Aorta (tissue), 5 donors: ENCODE data around the gene GDPGP1. TPM values are rescaled to one million over a fixed set of nuclear protein-coding genes. Genes with fewer than 3 reads are reported as not detected.

ENCODE experiments used
- ATAC-seq: fragments of 200-7000 bp; cut with Tn5 transposase; one replicate; pipeline ENCODE4 v1.9.1; 2022; ENCODE audit warnings: moderate library complexity; ENCODE audit not compliant: low FRiP score
- DNase-seq, 2 donors: peaks; one replicate each; pipeline ENCODE4 v3.0.0-alpha.2; 2020
- H3K27ac ChIP-seq, 2 donors: one replicate each; pipeline ENCODE4 v1.5.1; 2013; ENCODE audit warnings: low read length in 2 of 2, mild to moderate bottlenecking in 2 of 2, moderate library complexity in 2 of 2, control low read depth in 1 of 2, inconsistent platforms in 1 of 2, low read depth in 1 of 2
- H3K27me3 ChIP-seq, 2 donors: one replicate each; pipeline ENCODE4 v1.6.1; 2013; ENCODE audit warnings: control low read depth in 1 of 2, low read length in 1 of 2, mild to moderate bottlenecking in 1 of 2, moderate library complexity in 1 of 2; ENCODE audit not compliant: insufficient read depth in 2 of 2, control insufficient read depth in 1 of 2
- H3K36me3 ChIP-seq, 2 donors: one replicate each; pipeline ENCODE4 v1.6.1; 2013; ENCODE audit warnings: control low read depth in 1 of 2, low read length in 1 of 2, mild to moderate bottlenecking in 1 of 2; ENCODE audit not compliant: insufficient read depth in 2 of 2, control insufficient read depth in 1 of 2
- H3K4me1 ChIP-seq, 2 donors: one replicate each; pipeline ENCODE4 v1.6.1; 2013; ENCODE audit warnings: low read length in 2 of 2, control low read depth in 1 of 2, mild to moderate bottlenecking in 1 of 2, moderate library complexity in 1 of 2; ENCODE audit not compliant: insufficient read depth in 2 of 2, control insufficient read depth in 1 of 2
- H3K4me3 ChIP-seq, 2 donors: one replicate each; pipeline ENCODE4 v1.5.1; 2013; ENCODE audit warnings: low read length in 2 of 2, control low read depth in 1 of 2, mild to moderate bottlenecking in 1 of 2
- H3K9me3 ChIP-seq: one replicate; pipeline ENCODE4 v1.6.1; 2013; ENCODE audit warnings: mild to moderate bottlenecking, low read length; ENCODE audit not compliant: control insufficient read depth
- WGBS, 2 donors: extraction: QIAGEN DNeasy Blood & Tissue Kit; methylation state at CpG; one replicate each; pipeline ENCODE4 v1.1.7; 2013; 5-methylcytosine and 5-hydroxymethylcytosine counted together
- intact Hi-C, 2 donors: fragments of 100-400 bp; cut with DNase I; formaldehyde crosslinking; loops; one replicate each; pipeline versions ENCODE4 v1.14.2 to v1.15.0; 2022
- polyA plus RNA-seq, 2 donors: library from polyadenylated mRNA; stranded (reverse); fragments of 200-250 nt; gene quantifications; one replicate each; pipeline ENCODE4 v1.2.3, GENCODE V29; 2013
- total RNA-seq, 2 donors: library from RNA; stranded (reverse); fragmentation: NEBNext Ultra II Directional; extraction: Animal tissue kit (Norgen Biotek cat#: 25700); gene quantifications; one replicate each; pipeline ENCODE4 v1.2.1, GENCODE V29; 2021
- donor health status: healthy with polysubstance abuse.
- donor health status: Bipolar disorder and iron deficiency.
- donor health status: DM: no; HTN: no; CAD: no.
- donor health status: DM: no; HTN: no; CAD: no.
- donor health status: DM: yes; HTN: yes; CAD: no.

GDPGP1 gene
- total and polyA plus RNA-seq, 4 donors, result 1.3 to 7.1 (median 2.7) TPM

DNA sequence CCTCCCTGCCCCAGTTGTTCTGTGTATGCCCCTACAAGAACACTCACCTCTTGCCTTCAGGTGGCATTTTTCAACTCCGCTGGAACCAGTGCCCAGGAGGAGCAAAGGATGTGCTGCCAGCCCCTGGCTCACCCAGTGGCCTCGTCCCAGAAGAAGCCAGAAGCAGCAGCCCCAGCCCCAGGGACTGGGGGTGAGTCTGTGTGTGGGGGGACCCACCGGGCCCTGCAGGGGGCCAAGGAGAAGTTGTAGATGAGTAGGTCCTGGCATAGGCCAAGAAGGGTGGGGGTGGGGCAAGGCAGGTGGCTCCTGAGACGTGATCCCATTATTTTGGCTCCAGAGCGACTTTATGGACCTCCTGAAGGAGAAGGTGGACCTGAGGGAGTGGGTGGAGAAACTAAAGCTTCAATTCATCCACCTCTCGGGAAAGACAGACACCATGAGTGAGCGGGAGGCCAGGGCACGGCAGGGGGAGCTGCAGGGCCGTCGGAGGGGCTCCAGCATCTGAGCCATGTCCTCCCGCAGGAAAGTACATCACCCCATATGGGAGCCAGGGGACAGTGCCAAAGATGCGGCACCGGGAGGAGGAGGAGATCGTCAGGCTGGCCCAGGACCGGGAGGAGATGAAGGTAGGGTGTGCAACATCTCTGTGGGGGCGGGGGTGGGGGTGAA lies 60.7 kb downstream of the GDPGP1 start:
- Histone ChIP-seq H3K27me3 (no peaks in the 10 kb centered on the region), H3K4me3 (no peak overlapping the region), H3K9me3 (no peaks in the 10 kb centered on the region), H3K27ac (no peak overlapping the region), H3K36me3 (no peaks in the 10 kb centered on the region), H3K4me1 (no peaks in the 10 kb centered on the region)
- peak; percentile 76 for ATAC-seq
- 49 to 58% methylated on average over 16 of the region's 16 CpGs for WGBS, 2 donors
- intact Hi-C loops, result no loop called here
- no peak for DNase-seq

GRCh38 chr15:90295270-90295648 lies 61.2 kb downstream of the GDPGP1 start:
- H3K4me3 ChIP-seq, result no peak overlapping the region
- H3K27me3 ChIP-seq, result no peaks in the 10 kb centered on the region
- 47 to 54% methylated on average over 10 of the region's 10 CpGs for WGBS, 2 donors
- H3K9me3 ChIP-seq, result no peaks in the 10 kb centered on the region
- no peaks in the 10 kb centered on the region for H3K36me3 ChIP-seq
- intact Hi-C loops, result no loop called here
- H3K4me1 ChIP-seq, result no peaks in the 10 kb centered on the region
- ATAC-seq, result peak; percentile 46
- DNase-seq, result no peak
- H3K27ac ChIP-seq, result no peak overlapping the region

Other genes with a start within 250 kb of the GDPGP1 start
- gene ZNF710, start 232.9 kb upstream of the GDPGP1 start, total RNA-seq, result 10 to 100 TPM; 12.0 to 17.9 TPM
- 1 to 10 TPM; 4.3 to 9.0 TPM for gene ZNF710, start 232.9 kb upstream of the GDPGP1 start, polyA plus RNA-seq
- 10 to 100 TPM; 36.5 to 37.5 TPM for gene IDH2, start 131.7 kb upstream of the GDPGP1 start, total RNA-seq
- 10 to 100 TPM; 18.8 to 26.3 TPM for gene IDH2, start 131.7 kb upstream of the GDPGP1 start, polyA plus RNA-seq
- 10 to 100 TPM; 19.5 to 30.4 TPM for gene SEMA4B, start 32.9 kb upstream of the GDPGP1 start, total RNA-seq
- 10 to 100 TPM in 1 of 2 donors, 1 to 10 TPM in 1; 9.7 to 10.8 TPM for gene SEMA4B, start 32.9 kb upstream of the GDPGP1 start, polyA plus RNA-seq
- gene CIB1, start 268 bp upstream of the GDPGP1 start, total RNA-seq, result 10 to 100 TPM; 35.5 to 54.7 TPM
- 100 to 1,000 TPM in 1 of 2 donors, 10 to 100 TPM in 1; 94.2 to 128 TPM for gene CIB1, start 268 bp upstream of the GDPGP1 start, polyA plus RNA-seq
- not detected for gene TTLL13, start 15.3 kb downstream of the GDPGP1 start, total RNA-seq
- not detected for gene TTLL13, start 15.3 kb downstream of the GDPGP1 start, polyA plus RNA-seq
- 10 to 100 TPM; 75.6 to 81.5 TPM for gene NGRN, start 31.5 kb downstream of the GDPGP1 start, total RNA-seq
- 100 to 1,000 TPM in 1 of 2 donors, 10 to 100 TPM in 1; 87.9 to 120 TPM for gene NGRN, start 31.5 kb downstream of the GDPGP1 start, polyA plus RNA-seq
- 1 to 10 TPM; 6.1 to 7.4 TPM for gene ZNF774, start 118.1 kb downstream of the GDPGP1 start, total RNA-seq
- 1 to 10 TPM in 1 of 2 donors, under 1 TPM in 1; 0.50 to 2.6 TPM for gene ZNF774, start 118.1 kb downstream of the GDPGP1 start, polyA plus RNA-seq
- 100 to 1,000 TPM; 273 to 297 TPM for gene IQGAP1, start 154.0 kb downstream of the GDPGP1 start, total RNA-seq
- 100 to 1,000 TPM in 1 of 2 donors, 10 to 100 TPM in 1; 61.1 to 134 TPM for gene IQGAP1, start 154.0 kb downstream of the GDPGP1 start, polyA plus RNA-seq